Measurements from ENCODE around the gene GRID2IP.
"Not testable (repeated sequence)": the region's sequence is repeated elsewhere in the genome, so short reads cannot be mapped to it uniquely, and the experiment has no call there.

Gene GRID2IP

DNA sequence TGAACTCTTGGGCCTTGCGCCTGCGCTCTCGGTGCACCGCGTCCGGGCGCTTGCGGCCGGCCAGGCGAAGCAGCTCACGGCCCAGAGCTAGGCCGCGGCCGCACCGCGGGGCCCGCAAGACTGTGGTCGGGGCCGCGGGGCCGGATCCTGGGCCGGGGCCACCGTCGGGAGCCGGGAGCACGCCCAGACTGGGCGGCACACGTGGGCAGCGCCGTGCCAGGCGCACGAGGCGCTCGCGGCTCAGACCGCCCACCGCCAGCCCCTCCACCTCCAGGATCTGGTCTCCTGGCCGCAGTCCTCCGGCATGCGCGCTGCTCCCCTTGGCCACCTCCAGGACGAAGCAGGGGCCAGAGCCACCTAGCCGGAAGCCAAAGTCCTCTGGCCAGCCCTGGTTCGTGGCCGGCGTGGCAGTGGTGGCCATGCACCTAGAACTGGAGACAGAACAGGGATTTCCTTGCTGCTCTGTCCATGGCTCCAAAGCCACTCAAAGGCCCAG is at the start of gene GRID2IP:
TSS of gene GRID2IP (minus strand) at position 446 of the 496 bp plus-strand sequence. CDS start at position 421, 25 bp downstream.
- DNase-seq (ENCODE audit: low read depth), result no peak

GRCh38 chr7:6600093-6600492 is 48.8 kb upstream of the GRID2IP start:
- DNase-seq (ENCODE audit: low read depth), result no peak

DNA sequence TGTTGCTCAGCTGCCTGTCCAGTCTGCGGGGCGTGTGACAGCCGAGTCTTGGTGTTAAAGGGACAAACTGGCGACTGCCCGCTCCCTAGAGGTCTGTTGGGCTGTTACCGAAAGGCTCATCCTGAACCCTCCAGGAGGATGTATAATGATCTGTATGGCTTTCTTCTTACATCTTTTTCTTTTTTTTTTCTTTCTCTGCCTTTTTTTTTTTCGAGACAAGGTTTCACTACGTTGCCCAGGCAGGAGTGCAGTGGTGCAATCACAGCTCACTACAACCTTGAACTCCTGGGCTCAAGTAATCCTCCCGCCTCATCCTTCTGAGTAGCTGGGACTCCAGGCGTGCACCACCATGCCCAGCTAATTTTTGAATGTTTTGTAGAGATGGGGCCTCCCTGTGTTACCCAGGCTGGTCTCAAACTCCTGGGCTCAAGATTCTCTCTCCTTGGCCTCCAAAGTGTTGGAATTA is 39.4 kb upstream of the GRID2IP start:
- no peak for DNase-seq (ENCODE audit: low read depth)

DNA sequence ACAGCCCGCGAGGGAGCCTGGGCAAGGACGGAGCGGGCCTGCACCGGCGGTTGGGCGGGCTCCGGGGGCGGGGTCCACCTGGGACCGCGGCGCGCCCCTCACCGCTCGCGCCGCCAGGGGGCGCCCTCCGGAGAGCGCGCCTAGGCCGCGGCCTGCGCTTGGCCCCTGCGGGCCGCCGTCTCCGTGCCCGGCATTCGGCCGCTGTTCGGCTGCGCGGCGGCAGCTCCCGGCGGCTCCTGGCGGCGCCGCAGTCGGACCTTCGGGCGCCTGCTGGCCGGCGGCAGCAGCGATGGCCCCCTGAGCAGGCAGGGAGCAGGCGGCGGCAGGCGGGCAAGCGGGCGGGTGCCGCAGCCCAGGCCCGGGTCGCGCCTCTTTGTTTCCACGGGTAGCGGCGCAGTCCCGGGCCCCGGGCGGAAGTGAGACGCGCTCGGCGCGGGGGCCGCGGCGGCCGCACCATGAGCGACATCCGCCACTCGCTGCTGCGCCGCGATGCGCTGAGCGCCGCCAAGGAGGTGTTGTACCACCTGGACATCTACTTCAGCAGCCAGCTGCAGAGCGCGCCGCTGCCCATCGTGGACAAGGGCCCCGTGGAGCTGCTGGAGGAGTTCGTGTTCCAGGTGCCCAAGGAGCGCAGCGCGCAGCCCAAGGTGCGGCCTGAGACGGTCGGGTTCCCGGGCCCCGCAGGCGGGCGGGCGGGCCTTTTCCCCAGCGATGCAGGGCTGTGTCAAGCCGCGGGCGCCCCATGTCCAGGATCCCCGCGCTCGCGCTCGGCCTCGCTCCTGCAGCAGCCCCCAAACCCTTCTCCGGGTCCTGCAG is 38.8 kb upstream of the GRID2IP start, which contains the start of gene INTS15:
TSS of gene INTS15 (plus strand) at position 193 of the 816 bp plus-strand sequence. CDS start at position 456, 263 bp downstream.
- DNase-seq (ENCODE audit: low read depth), result peak; percentile 77

GRCh38 chr7:6589151-6589828 is 38.0 kb upstream of the GRID2IP start:
- no peak for DNase-seq (ENCODE audit: low read depth)

- no peak for DNase-seq (ENCODE audit: low read depth)
These were observed 37.3 kb upstream of the GRID2IP start for GRCh38 chr7:6588566-6588965.

DNA sequence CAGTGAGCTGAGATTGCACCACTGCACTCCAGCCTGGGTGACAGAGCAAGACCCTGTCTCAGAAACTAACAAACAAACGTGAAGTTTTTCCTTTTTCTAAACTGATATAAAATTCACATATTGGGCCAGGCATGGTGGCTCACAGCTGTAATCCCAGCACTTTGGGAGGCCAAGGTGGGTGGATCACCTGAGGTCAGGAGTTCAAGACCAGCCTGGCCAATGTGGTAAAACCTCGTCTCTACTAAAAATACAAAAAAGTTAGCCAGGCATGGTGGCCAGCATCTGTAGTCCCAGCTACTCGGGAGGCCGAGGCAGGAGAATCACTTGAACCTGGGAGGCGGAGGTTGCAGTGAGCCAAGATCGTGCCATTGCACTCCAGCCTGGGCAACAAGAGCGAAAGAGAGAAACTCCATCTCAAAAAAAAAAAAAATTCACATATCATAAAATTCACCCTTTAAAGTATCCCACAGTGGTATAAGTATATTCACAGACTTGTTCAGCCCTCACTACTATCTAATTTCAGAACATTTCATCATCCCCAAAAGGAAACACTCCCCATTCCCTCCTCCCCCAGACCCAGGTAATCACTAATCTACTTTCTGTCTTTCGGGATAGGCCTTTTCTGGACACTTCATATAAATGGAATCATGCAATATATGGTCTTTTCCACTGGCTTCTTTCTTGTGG is 34.6 kb upstream of the GRID2IP start:
- DNase-seq (ENCODE audit: low read depth), result not testable (repeated sequence)

- no peak for DNase-seq (ENCODE audit: low read depth)
These were observed 28.2 kb upstream of the GRID2IP start for GRCh38 chr7:6579446-6579845.

DNA sequence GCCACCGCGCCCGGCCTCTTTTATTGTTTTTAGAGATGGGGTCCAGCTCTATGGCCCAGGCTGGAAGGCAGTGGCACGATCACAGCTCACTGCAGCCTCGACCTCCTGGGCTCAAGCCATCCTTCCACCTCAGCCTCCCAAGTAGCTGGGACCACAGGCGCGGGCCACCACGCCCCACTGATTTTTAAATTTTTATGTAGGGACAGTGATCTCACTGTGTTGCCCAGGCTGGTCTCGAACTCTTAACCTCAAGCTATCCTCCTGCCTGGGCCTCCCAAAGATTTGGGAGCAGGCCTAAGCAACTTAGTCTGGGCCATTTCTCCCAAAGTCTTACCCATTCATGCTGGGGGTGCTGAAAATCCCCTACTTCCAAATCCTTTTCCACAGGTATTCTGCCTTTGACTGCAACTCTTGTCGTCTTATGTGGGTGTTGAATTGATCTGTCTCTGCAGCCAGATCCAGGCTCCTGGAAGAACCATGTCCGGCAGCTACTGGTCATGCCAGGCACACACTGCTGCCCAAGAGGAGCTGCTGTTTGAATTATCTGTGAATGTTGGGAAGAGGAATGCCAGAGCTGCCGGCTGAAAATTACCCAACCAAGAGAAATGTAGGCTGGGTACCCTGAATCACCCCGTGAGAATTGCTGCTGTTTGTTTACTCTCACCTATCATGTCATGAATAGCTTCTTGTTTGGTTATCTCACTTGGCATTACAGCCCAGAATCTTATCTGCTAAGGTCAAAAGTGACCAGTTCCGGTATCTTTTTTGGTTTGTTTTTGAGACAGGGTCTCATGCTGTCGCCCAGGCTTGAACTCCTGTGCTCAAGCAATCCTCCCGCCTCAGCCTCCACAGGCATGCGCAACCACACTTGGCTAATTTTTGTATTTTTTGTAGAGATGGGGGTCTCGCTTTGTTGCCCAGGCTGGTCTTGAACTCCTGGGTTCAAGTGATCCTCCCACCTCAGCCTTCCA is 27.1 kb upstream of the GRID2IP start:
- DNase-seq (ENCODE audit: low read depth), result no peak

DNA sequence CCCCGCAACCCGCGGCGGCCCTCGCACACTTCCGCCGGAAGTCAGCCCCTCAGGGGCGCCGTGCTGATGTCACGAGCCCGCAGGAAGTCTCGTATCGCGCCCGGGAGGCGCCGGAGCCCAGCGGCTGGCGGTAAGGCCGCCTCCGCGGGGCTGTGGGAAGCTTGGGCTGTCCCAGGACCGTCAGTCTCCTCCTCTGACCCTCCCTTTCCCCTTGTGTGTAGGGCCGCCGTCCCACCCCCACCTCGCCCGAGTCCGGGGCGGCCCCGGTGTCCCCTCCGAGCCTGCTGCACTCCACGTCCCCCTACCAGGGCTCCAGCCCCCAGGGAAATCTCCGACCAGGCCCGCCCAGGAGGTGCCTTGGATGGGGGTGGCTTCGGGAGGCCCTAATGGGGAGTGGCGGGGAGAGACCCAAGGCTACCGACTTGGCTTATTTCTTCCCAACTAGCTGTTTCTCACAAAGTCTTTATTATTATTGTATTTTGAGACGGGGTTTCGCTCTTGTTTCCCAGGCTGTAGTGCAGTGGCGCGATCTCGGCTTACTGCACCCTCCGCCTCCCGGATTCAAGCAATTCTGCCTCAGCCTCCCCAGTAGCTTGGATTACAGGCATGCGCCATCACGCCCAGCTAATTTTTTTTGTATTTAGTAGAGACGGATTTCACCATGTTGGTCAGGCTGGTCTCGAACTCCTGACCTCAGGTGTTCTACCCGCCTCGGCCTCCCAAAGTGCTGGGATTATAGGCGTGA is 26.3 kb upstream of the GRID2IP start, which contains the start of gene ZDHHC4:
TSS of gene ZDHHC4 (plus strand) at position 86 of the 745 bp plus-strand sequence. CDS start 3,108 bp downstream, outside the sequence.
- peak; percentile 81 for DNase-seq (ENCODE audit: low read depth)

GRCh38 chr7:6576867-6577368 is 25.7 kb upstream of the GRID2IP start:
- not testable (repeated sequence) for DNase-seq (ENCODE audit: low read depth)

GRCh38 chr7:6576024-6576866 is 25.0 kb upstream of the GRID2IP start:
- no peak for DNase-seq (ENCODE audit: low read depth)

DNA sequence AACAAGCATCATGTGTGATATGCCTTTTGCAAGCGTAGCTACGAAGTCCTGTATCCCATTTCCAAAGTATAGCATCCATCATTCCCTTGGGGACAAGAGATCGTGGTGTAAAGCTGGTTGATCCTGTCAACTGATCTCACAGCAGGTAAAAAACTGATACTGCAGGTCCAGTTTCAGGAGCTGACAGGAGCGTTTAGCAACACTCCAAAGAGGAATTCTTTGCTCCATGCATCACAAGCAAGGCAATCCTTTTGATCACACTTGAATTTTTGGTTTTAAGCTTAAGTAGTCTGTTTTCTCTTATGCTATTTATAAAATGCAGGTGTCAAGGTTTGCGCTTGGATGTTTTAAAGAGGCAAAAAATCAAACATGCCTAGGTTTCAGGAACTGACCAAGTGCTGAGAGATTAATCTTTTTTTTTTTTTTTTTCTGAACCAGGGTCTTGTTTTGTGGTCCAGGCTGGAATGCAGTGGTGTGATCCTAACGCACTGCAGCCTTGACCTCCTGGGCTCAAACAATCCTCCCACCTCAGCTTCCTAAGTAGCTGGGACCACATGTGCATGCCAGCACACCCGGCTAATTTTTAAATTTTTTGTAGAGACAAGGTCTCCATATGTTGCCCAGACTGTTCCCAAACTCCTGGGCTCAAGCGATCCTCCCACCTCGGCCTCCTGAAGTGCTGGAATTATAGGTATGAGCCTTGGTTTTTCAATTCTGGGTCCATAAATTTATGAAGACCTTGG is 24.2 kb upstream of the GRID2IP start:
- DNase-seq (ENCODE audit: low read depth), result no peak

GRCh38 chr7:6571160-6571779 is 20.0 kb upstream of the GRID2IP start:
- no peak for DNase-seq (ENCODE audit: low read depth)

- no peak for DNase-seq (ENCODE audit: low read depth)
These were observed 16.6 kb upstream of the GRID2IP start for GRCh38 chr7:6567886-6568285.

- no peak for DNase-seq (ENCODE audit: low read depth)
These were observed 14.4 kb upstream of the GRID2IP start for GRCh38 chr7:6565655-6566054.

GRCh38 chr7:6563936-6564770 is 12.9 kb upstream of the GRID2IP start:
- no peak for DNase-seq (ENCODE audit: low read depth)
